H1 (cell line): Measurements from ENCODE around the gene PRDX2. TPM values are rescaled to one million over a fixed set of nuclear protein-coding genes. Genes with fewer than 3 reads are reported as not detected.

Experiments
- CTCF ChIA-PET: fragments of 300-600 bp; sonication (Branson Sonifier 250); formaldehyde crosslinking; loops from one replicate; lab custom pipeline; 2021; ENCODE audit not compliant: partially characterized antibody; lab: Charles Lee
- POLR2A ChIA-PET: fragments of 300-600 bp; sonication (Branson Sonifier 250); formaldehyde crosslinking; loops from one replicate; lab custom pipeline; 2021; ENCODE audit warnings: inconsistent platforms; ENCODE audit not compliant: partially characterized antibody; lab: Charles Lee
- DNase-seq, 2 experiments: peaks; one replicate each; pipeline versions ENCODE4 v3.0.0 to v3.0.0-alpha.2; 2010 to 2022; ENCODE audit warnings: low spot score in 2 of 2, low read depth in 1 of 2, mixed read lengths in 1 of 2
- FAIRE-seq: peaks from 2 replicates; lab custom pipeline; 2011; peaks lifted over from hg19 to GRCh38; lab: Jason Lieb, UNC
- H2AFZ ChIP-seq: 2 replicates; pipeline ENCODE4 v1.8.1; 2012; ENCODE audit warnings: low read length, inconsistent platforms
- H2AK5ac ChIP-seq: 2 replicates; pipeline ENCODE4 v1.6.1; 2013; ENCODE audit warnings: low read depth, low read length
- H2BK120ac ChIP-seq: replicated peaks from 2 replicates; pipeline ENCODE3; 2013; ENCODE audit warnings: low read depth, low read length, inconsistent platforms
- H2BK12ac ChIP-seq: 2 replicates; pipeline ENCODE4 v1.6.1; 2013; ENCODE audit warnings: low read depth, low read length
- H2BK15ac ChIP-seq: 2 replicates; pipeline ENCODE4 v1.6.1; 2013; ENCODE audit warnings: low read length
- H2BK20ac ChIP-seq: 2 replicates; pipeline ENCODE4 v1.6.1; 2013; ENCODE audit warnings: low read length
- H2BK5ac ChIP-seq: 2 replicates; pipeline ENCODE4 v1.6.1; 2013; ENCODE audit warnings: low read depth, low read length
- H3K14ac ChIP-seq: 2 replicates; pipeline ENCODE4 v1.6.1; 2013; ENCODE audit warnings: inconsistent platforms; ENCODE audit not compliant: insufficient read length
- H3K18ac ChIP-seq: 2 replicates; pipeline ENCODE4 v1.6.1; 2013; ENCODE audit warnings: low read length; ENCODE audit errors: extremely low read depth
- H3K23ac ChIP-seq: 2 replicates; pipeline ENCODE4 v1.6.1; 2013; ENCODE audit warnings: inconsistent platforms; ENCODE audit not compliant: insufficient read length
- H3K23me2 ChIP-seq: 2 replicates; pipeline ENCODE4 v1.6.1; 2013; ENCODE audit warnings: low read depth, low read length
- H3K27ac ChIP-seq: 2 replicates; pipeline ENCODE4 v1.6.1; 2011; ENCODE audit warnings: low read depth, low read length, inconsistent platforms
- H3K27me3 ChIP-seq, 4 experiments: replicated peaks in 1 of 4; 1 replicate in 1 of 4; 2 replicates in 3 of 4; pipeline versions ENCODE4 v1.6.1 to v1.8.1; 2011 to 2013; ENCODE audit warnings: low read length in 3 of 4, mild to moderate bottlenecking in 3 of 4, inconsistent platforms in 2 of 4, mixed read lengths in 2 of 4, moderate library complexity in 1 of 4; ENCODE audit not compliant: control insufficient read depth in 3 of 4, insufficient read depth in 3 of 4; ENCODE audit errors: extremely low read depth in 1 of 4
- H3K36me3 ChIP-seq, 4 experiments: 2 replicates each; pipeline versions ENCODE4 v1.6.1 to v1.8.1; 2011 to 2013; ENCODE audit warnings: mild to moderate bottlenecking in 4 of 4, low read length in 3 of 4, moderate library complexity in 2 of 4, control low read depth in 1 of 4, inconsistent platforms in 1 of 4; ENCODE audit not compliant: insufficient read depth in 4 of 4, control insufficient read depth in 2 of 4
- H3K4ac ChIP-seq: replicated peaks from 2 replicates; pipeline ENCODE3; 2013; ENCODE audit warnings: low read length, low read depth, mixed read lengths, inconsistent platforms; ENCODE audit not compliant: insufficient read length
- H3K4me1 ChIP-seq, 4 experiments: replicated peaks in 1 of 4; 1 replicate in 1 of 4; 2 replicates in 3 of 4; pipeline versions ENCODE4 v1.6.1 to v1.8.1; 2011 to 2013; ENCODE audit warnings: low read length in 3 of 4, inconsistent platforms in 2 of 4, mixed read lengths in 1 of 4; ENCODE audit not compliant: insufficient read depth in 4 of 4, control insufficient read depth in 3 of 4
- H3K4me2 ChIP-seq, 2 experiments: 2 replicates each; pipeline versions ENCODE4 v1.6.1 to v1.8.1; 2011 to 2013; ENCODE audit warnings: low read depth in 2 of 2, low read length in 2 of 2, control low read depth in 1 of 2, inconsistent platforms in 1 of 2, mild to moderate bottlenecking in 1 of 2; ENCODE audit not compliant: insufficient read depth in 1 of 2
- H3K4me3 ChIP-seq, 4 experiments: fragments of 200-600, 300-600 bp in 1 of 4; sonication (generic), shearing (Covaris generic), sonication (Bioruptor Twin) in 1 of 4; 2 replicates each; pipeline versions ENCODE4 v1.5.1 to v1.8.1; 2011 to 2016; ENCODE audit warnings: low read length in 4 of 4, low read depth in 3 of 4, control low read depth in 2 of 4, inconsistent platforms in 2 of 4, mild to moderate bottlenecking in 2 of 4, mixed read lengths in 1 of 4, moderate library complexity in 1 of 4; ENCODE audit not compliant: insufficient read depth in 2 of 4; ENCODE audit errors: extremely low read depth in 1 of 4
- H3K56ac ChIP-seq: replicated peaks from 2 replicates; pipeline ENCODE3; 2013; ENCODE audit warnings: low read depth, mild to moderate bottlenecking, mixed read lengths, low read length, inconsistent platforms; ENCODE audit not compliant: insufficient read length
- H3K79me1 ChIP-seq: 2 replicates; pipeline ENCODE4 v1.6.1; 2013; ENCODE audit warnings: low read depth, low read length, control low read depth
- H3K79me2 ChIP-seq, 2 experiments: 2 replicates each; pipeline versions ENCODE4 v1.6.1 to v1.8.1; 2012 to 2013; ENCODE audit warnings: low read length in 2 of 2, mild to moderate bottlenecking in 2 of 2, inconsistent platforms in 1 of 2; ENCODE audit not compliant: insufficient read depth in 2 of 2, control insufficient read depth in 1 of 2
- H3K9ac ChIP-seq, 4 experiments: replicated peaks in 1 of 4; 1 replicate in 1 of 4; 2 replicates in 3 of 4; pipeline versions ENCODE4 v1.6.1 to v1.8.1; 2011 to 2013; ENCODE audit warnings: low read depth in 3 of 4, low read length in 3 of 4, control low read depth in 2 of 4, mild to moderate bottlenecking in 2 of 4, moderate library complexity in 2 of 4, inconsistent platforms in 1 of 4; ENCODE audit errors: extremely low read depth in 1 of 4
- H3K9me3 ChIP-seq, 2 experiments: 2 replicates each; pipeline versions ENCODE4 v1.6.1 to v1.8.1; 2012 to 2013; ENCODE audit warnings: mild to moderate bottlenecking in 2 of 2, moderate library complexity in 2 of 2, control low read depth in 1 of 2, inconsistent platforms in 1 of 2, low read depth in 1 of 2, low read length in 1 of 2, mixed read lengths in 1 of 2; ENCODE audit not compliant: insufficient read depth in 2 of 2
- H4K20me1 ChIP-seq, 2 experiments: replicated peaks in 1 of 2; 2 replicates each; pipeline versions ENCODE3 to v1.8.1; 2011 to 2013; ENCODE audit warnings: inconsistent platforms in 2 of 2, low read length in 2 of 2, mild to moderate bottlenecking in 1 of 2; ENCODE audit not compliant: insufficient read depth in 2 of 2, control insufficient read depth in 1 of 2
- H4K5ac ChIP-seq: 2 replicates; pipeline ENCODE4 v1.6.1; 2013; ENCODE audit warnings: low read length, low read depth, mixed read lengths, inconsistent platforms; ENCODE audit not compliant: insufficient read length
- H4K8ac ChIP-seq: 2 replicates; pipeline ENCODE4 v1.8.0; 2013; ENCODE audit warnings: mild to moderate bottlenecking, moderate library complexity, low read length, inconsistent platforms; ENCODE audit not compliant: insufficient read depth; ENCODE audit errors: extremely low read depth
- H4K91ac ChIP-seq: replicated peaks from 2 replicates; pipeline ENCODE3; 2013; ENCODE audit warnings: low read length, mixed read lengths, inconsistent platforms; ENCODE audit not compliant: insufficient read length
- ASH2L ChIP-seq: fragments of 200-600, 300-600 bp; sonication (generic); IDR thresholded peaks from one replicate; pipeline ENCODE4 v1.7.1; 2017; ENCODE audit warnings: low read length
- CHD1 ChIP-seq: IDR thresholded peaks from 2 replicates; pipeline ENCODE4 v1.6.1; 2012; ENCODE audit warnings: low read depth, low read length, improper control_type of control experiment
- CREB1 ChIP-seq: IDR thresholded peaks from 2 replicates; pipeline ENCODE4 v1.6.1; 2012; ENCODE audit warnings: inconsistent platforms
- E2F6 ChIP-seq: IDR thresholded peaks from 2 replicates; pipeline ENCODE4 v1.6.1; 2012; ENCODE audit warnings: inconsistent platforms
- WGBS, 2 experiments: shearing (Covaris generic) in 1 of 2; methylation state at CpG; one replicate each; pipeline versions ENCODE4 v1.1.6 to v1.1.7; 2013 to 2015; ENCODE audit warnings: low lambda C conversion rate in 2 of 2, mixed read lengths in 2 of 2, inconsistent platforms in 1 of 2, low coverage in 1 of 2, missing lambda C conversion rate in 1 of 2; ENCODE audit not compliant: insufficient replicate concordance in 2 of 2, insufficient coverage in 1 of 2, insufficient read length in 1 of 2; ENCODE audit errors: extremely low coverage in 1 of 2, missing lambda C conversion rate in 1 of 2; 5-methylcytosine and 5-hydroxymethylcytosine counted together
- long read RNA-seq, 2 experiments: library from RNA in 1 of 2; library from capped mRNA in 1 of 2; stranded (forward); transcript quantifications; one replicate each; pipeline ENCODE4 v2.0.0, GENCODE V29; 2021; ENCODE audit warnings: inconsistent platforms in 1 of 2
- polyA minus RNA-seq, 3 experiments: library from RNA; depleted of rRNA, polyadenylated mRNA; stranded (reverse); fragments of >200 nt; gene quantifications; 1 replicate in 2 of 3; 2 replicates in 1 of 3; pipeline ENCODE4 v1.2.3, GENCODE V29; 2011
- polyA plus RNA-seq, 7 experiments: library from polyadenylated mRNA; depleted of rRNA in 3 of 7; stranded (reverse) in 5 of 7; unstranded in 2 of 7; fragments of >200 nt in 5 of 7; fragments of 200-250 nt in 2 of 7; gene quantifications; 1 replicate in 5 of 7; 2 replicates in 1 of 7; 4 replicates in 1 of 7; pipeline versions ENCODE4 v1.2.1 to v1.2.3, GENCODE V29; 2011 to 2013; ENCODE audit warnings: missing spikeins in 2 of 7, mixed read lengths in 2 of 7
- total RNA-seq: library from RNA; stranded (reverse); fragmentation: NEBNext Ultra II Directional; extraction: Animal tissue kit (Norgen Biotek cat#: 25700); gene quantifications from 2 replicates; pipeline ENCODE4 v1.2.1, GENCODE V29; 2021
- TF ChIP-seq, protein P1 (sequence below): IDR thresholded peaks from 2 replicates; pipeline ENCODE4 v1.6.1; 2012; ENCODE audit warnings: low read length, inconsistent platforms

The PRDX2 gene
- total RNA-seq (380 and 404 TPM in 2 replicates), polyA plus RNA-seq (2011; rRNA removed) (748 and 904 TPM in 2 replicates), polyA minus RNA-seq (2011; rRNA and poly(A)+ RNA removed) (210 and 286 TPM in 2 replicates)
- 586 TPM for polyA plus RNA-seq (2011; cell fraction: cytosol; rRNA removed)
- polyA plus RNA-seq (2011; cell fraction: nucleus; rRNA removed), result 569 TPM
- 543 to 655 TPM (median 640 TPM) in 4 replicates for polyA plus RNA-seq (2012, experiment 1 of 2)
- 855 TPM for polyA plus RNA-seq (2012, experiment 2 of 2)
- polyA plus RNA-seq (2013, experiment 1 of 2), result 237 TPM
- polyA plus RNA-seq (2013, experiment 2 of 2), result 231 TPM
- polyA minus RNA-seq (2011; cell fraction: cytosol; rRNA and poly(A)+ RNA removed), result 286 TPM
- polyA minus RNA-seq (2011; cell fraction: nucleus; rRNA and poly(A)+ RNA removed), result 120 TPM
- long read RNA-seq, experiment 1, transcript PRDX2-201 (6 exons, 987 nt), result major isoform, 280 of 386 reads
- long read RNA-seq, experiment 1, partial matches to known transcripts, result 80 of 386 reads
- long read RNA-seq, experiment 1, other reads (novel, unspliced or antisense), result 25 of 386 reads
- long read RNA-seq, experiment 2, transcript PRDX2-201 (6 exons, 987 nt), result major isoform, 401 of 414 reads
- long read RNA-seq, experiment 2, partial matches to known transcripts, result 5 of 414 reads
- long read RNA-seq, experiment 2, other reads (novel, unspliced or antisense), result 6 of 414 reads

DNA sequence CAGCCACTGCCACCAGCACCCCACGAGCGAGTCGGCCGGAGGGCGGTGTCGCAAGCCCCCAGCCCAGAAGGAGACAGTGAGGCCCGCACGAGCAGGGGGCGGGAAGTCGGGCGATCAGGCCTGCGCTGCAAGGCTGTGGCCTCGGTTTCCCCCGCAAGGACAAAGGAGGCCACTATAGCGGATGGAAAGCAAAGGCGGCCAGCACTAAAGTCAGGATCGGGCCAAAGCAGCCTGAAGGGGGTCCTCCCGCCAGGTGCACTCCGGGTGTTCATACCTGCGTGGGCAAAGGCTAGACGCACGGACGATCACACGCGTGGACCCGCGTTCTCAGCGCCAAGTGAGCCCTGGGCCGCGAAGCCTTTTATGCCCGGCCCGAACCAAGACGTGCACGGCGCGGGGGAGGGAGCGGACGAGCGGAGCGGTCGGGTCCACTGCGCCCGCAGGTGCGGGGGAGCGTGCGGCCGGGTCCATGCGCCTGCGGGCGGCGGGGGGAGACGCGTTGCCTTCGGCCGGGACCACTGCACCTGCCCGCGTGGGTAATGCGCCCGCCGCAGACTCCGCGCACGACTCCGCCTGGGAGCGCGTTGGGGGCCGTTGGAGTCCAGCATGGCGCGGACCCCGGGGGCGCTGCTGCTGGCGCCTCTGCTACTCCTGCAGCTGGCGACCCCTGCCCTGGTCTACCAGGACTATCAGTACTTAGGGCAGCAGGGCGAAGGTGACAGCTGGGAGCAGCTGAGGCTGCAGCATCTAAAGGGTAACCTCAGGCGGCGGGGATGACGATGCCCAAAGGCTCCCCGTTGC, at the start of gene PRDX2, which contains the start of gene THSD8:
Gene PRDX2, minus strand, starts transcription at position 335 of the 801 bp plus-strand sequence. CDS start 539 bp downstream, outside the sequence.
Gene THSD8, plus strand, starts transcription at position 604 of the 801 bp plus-strand sequence. Its CDS starts 3 bp downstream, at position 607.
- peak within 1 kb of the TSS; percentile 67 to 84 (median 81); a peak in 6 of 7 replicates for H3K9ac ChIP-seq
- H3K14ac ChIP-seq, result no peak within 1 kb of the TSS
- H2AFZ ChIP-seq, result peak within 1 kb of the TSS; percentile 84
- peak within 1 kb of the TSS; percentile 95 for H4K91ac ChIP-seq
- no peaks in the 10 kb centered on the region for H3K9me3 ChIP-seq
- H3K4ac ChIP-seq, result peak within 1 kb of the TSS; percentile 40
- no peak within 1 kb of the TSS for H2BK20ac ChIP-seq
- H2BK15ac ChIP-seq, result peak within 1 kb of the TSS; percentile 61; the same call in 1 of the 2 replicates
- H4K20me1 ChIP-seq, result peaks cover 0 to 6% of the 10 kb centered on the region in 2 experiments
- H3K18ac ChIP-seq, result peak within 1 kb of the TSS; percentile 88
- peak within 1 kb of the TSS; percentile 91 to 92 for H3K4me2 ChIP-seq
- H3K79me1 ChIP-seq, result peaks cover 7% of the 10 kb centered on the region
- H3K27ac ChIP-seq, result peak within 1 kb of the TSS; percentile 71; the same call in 1 of the 2 replicates
- H3K4me1 ChIP-seq, result peaks cover 0 to 14% (median 10%) of the 10 kb centered on the region in 4 experiments; a peak in 5 of 7 replicates
- no peak within 1 kb of the TSS for H3K23ac ChIP-seq
- peak within 1 kb of the TSS; percentile 20 for H3K56ac ChIP-seq
- H2BK12ac ChIP-seq, result 0 out of 2 replicates have a peak within 1 kb of the TSS, but pooled peaks have one; percentile 50
- DNase-seq (peak in 1 of 2 experiments; percentile 87), FAIRE-seq (no peak)
- peak within 1 kb of the TSS; percentile 85 to 98 (median 97) for H3K4me3 ChIP-seq
- POLR2A ChIA-PET, result interaction anchor here (0.6 to 15.2 kb wide), 17 partner anchors 10 to 1358 kb away, joined by 3 to 317 read pairs (median 3); partner anchors contain the start of genes FBXW9, HOOK2, JUNB and TRIR
- peaks cover 8 to 19% (median 14%) of the 10 kb centered on the region in 4 experiments; a peak in 7 of 8 replicates for H3K36me3 ChIP-seq
- peak within 1 kb of the TSS; percentile 94 for H4K8ac ChIP-seq
- H3K79me2 ChIP-seq, result peaks cover 0 to 12% of the 10 kb centered on the region in 2 experiments; a peak in 2 of 4 replicates
- peaks cover 0 to 4% (median under 1%) of the 10 kb centered on the region in 4 experiments; a peak in 2 of 7 replicates for H3K27me3 ChIP-seq
- H2BK5ac ChIP-seq, result peak within 1 kb of the TSS; percentile 82
- CTCF ChIA-PET, result interaction anchor here (0.7 to 17.9 kb wide), 11 partner anchors 10 to 164 kb away, joined by 3 to 288 read pairs (median 7); partner anchors contain the start of gene JUNB
- WGBS, 2 experiments, result 1% methylated on average over 73 of the region's 78 CpGs; no CpG with 5 or more reads in 1 of the 2 experiments
- peak within 1 kb of the TSS; percentile 92 for H4K5ac ChIP-seq
- no peak within 1 kb of the TSS for H2BK120ac ChIP-seq
- peak within 1 kb of the TSS; percentile 45; the same call in 1 of the 2 replicates for H2AK5ac ChIP-seq
- peaks cover 15% of the 10 kb centered on the region; the same call in 1 of the 2 replicates for H3K23me2 ChIP-seq
- peak; percentile 82 for TF ChIP-seq CREB1
- TF ChIP-seq ASH2L, result peak; percentile 41
- no peak; the same call in 1 of the 2 replicates for TF ChIP-seq E2F6
- TF ChIP-seq CHD1, result peak; percentile 99
- TF ChIP-seq, protein P1, sequence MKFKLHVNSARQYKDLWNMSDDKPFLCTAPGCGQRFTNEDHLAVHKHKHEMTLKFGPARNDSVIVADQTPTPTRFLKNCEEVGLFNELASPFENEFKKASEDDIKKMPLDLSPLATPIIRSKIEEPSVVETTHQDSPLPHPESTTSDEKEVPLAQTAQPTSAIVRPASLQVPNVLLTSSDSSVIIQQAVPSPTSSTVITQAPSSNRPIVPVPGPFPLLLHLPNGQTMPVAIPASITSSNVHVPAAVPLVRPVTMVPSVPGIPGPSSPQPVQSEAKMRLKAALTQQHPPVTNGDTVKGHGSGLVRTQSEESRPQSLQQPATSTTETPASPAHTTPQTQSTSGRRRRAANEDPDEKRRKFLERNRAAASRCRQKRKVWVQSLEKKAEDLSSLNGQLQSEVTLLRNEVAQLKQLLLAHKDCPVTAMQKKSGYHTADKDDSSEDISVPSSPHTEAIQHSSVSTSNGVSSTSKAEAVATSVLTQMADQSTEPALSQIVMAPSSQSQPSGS, result no peak
